GM12801 (cell line): Measurements from ENCODE around the gene ADAMTS12.

Source experiments
- CTCF ChIP-seq: IDR thresholded peaks from one replicate; pipeline ENCODE4 v1.5.1; 2011; ENCODE audit warnings: control low read depth; ENCODE audit not compliant: insufficient read length; ENCODE audit errors: extremely low read depth

Gene ADAMTS12

GRCh38 chr5:33641744-33642505, 249.9 kb downstream of the ADAMTS12 start:
- TF ChIP-seq CTCF, result no peak

GRCh38 chr5:33639474-33639873, 252.3 kb downstream of the ADAMTS12 start:
- no peak for TF ChIP-seq CTCF

- TF ChIP-seq CTCF, result no peak
These were observed 254.8 kb downstream of the ADAMTS12 start for GRCh38 chr5:33637011-33637410.

GRCh38 chr5:33635582-33635981, 256.2 kb downstream of the ADAMTS12 start:
- no peak for TF ChIP-seq CTCF

GRCh38 chr5:33633699-33634098, 258.1 kb downstream of the ADAMTS12 start:
- TF ChIP-seq CTCF, result no peak

GRCh38 chr5:33631786-33632185, 260.0 kb downstream of the ADAMTS12 start:
- no peak for TF ChIP-seq CTCF

- no peak for TF ChIP-seq CTCF
These were observed 260.7 kb downstream of the ADAMTS12 start for GRCh38 chr5:33631139-33631538.
